HUES6 (cell line): ENCODE measurements around the gene SOX5.

ENCODE experiments used
- H3K27ac ChIP-seq: 2 replicates; pipeline ENCODE4 v1.7.0; 2013; ENCODE audit warnings: low read depth, mild to moderate bottlenecking, low read length, inconsistent platforms
- H3K27me3 ChIP-seq: 2 replicates; pipeline ENCODE4 v1.6.1; 2013; ENCODE audit warnings: low read length; ENCODE audit not compliant: control insufficient read depth, insufficient read depth
- H3K36me3 ChIP-seq: 2 replicates; pipeline ENCODE4 v1.6.1; 2013; ENCODE audit warnings: low read length; ENCODE audit not compliant: control insufficient read depth, insufficient read depth
- H3K4me1 ChIP-seq: 2 replicates; pipeline ENCODE4 v1.6.1; 2013; ENCODE audit warnings: low read length; ENCODE audit not compliant: control insufficient read depth, insufficient read depth
- H3K4me3 ChIP-seq: 2 replicates; pipeline ENCODE4 v1.5.1; 2013; ENCODE audit warnings: low read depth, low read length
- H3K9ac ChIP-seq: one replicate; pipeline ENCODE4 v1.6.1; 2013; ENCODE audit warnings: mild to moderate bottlenecking, low read length
- H3K9me3 ChIP-seq: 2 replicates; pipeline ENCODE4 v1.6.1; 2013; ENCODE audit warnings: low read depth, low read length; ENCODE audit not compliant: control insufficient read depth, insufficient read depth

SOX5 gene

GRCh38 chr12:23579257-23579656 lies 370.2 kb downstream of the SOX5 start:
- H3K9me3 ChIP-seq, result no peaks in the 10 kb centered on the region
- no peak overlapping the region for H3K4me3 ChIP-seq
- H3K36me3 ChIP-seq, result no peaks in the 10 kb centered on the region
- H3K4me1 ChIP-seq, result peaks cover 3% of the 10 kb centered on the region; the same call in 1 of the 2 replicates
- no peak overlapping the region for H3K9ac ChIP-seq
- H3K27ac ChIP-seq, result no peak overlapping the region
- no peaks in the 10 kb centered on the region for H3K27me3 ChIP-seq

GRCh38 chr12:23576372-23576771 lies 373.1 kb downstream of the SOX5 start:
- Histone ChIP-seq H3K9me3 (no peaks in the 10 kb centered on the region), H3K27ac (no peak overlapping the region), H3K36me3 (no peaks in the 10 kb centered on the region), H3K9ac (no peak overlapping the region), H3K4me3 (no peak overlapping the region), H3K27me3 (no peaks in the 10 kb centered on the region), H3K4me1 (no peaks in the 10 kb centered on the region)

GRCh38 chr12:23569356-23569755 lies 380.1 kb downstream of the SOX5 start:
- no peaks in the 10 kb centered on the region for H3K27me3 ChIP-seq
- H3K36me3 ChIP-seq, result no peaks in the 10 kb centered on the region
- no peak overlapping the region for H3K4me3 ChIP-seq
- no peaks in the 10 kb centered on the region for H3K9me3 ChIP-seq
- H3K27ac ChIP-seq, result no peak overlapping the region
- H3K4me1 ChIP-seq, result no peaks in the 10 kb centered on the region
- no peak overlapping the region for H3K9ac ChIP-seq

- Histone ChIP-seq H3K27ac (no peak overlapping the region), H3K4me3 (no peak overlapping the region), H3K9me3 (no peaks in the 10 kb centered on the region), H3K4me1 (peaks cover 7% of the 10 kb centered on the region), H3K36me3 (no peaks in the 10 kb centered on the region), H3K9ac (no peak overlapping the region), H3K27me3 (no peaks in the 10 kb centered on the region)
These were observed 383.3 kb downstream of the SOX5 start for GRCh38 chr12:23566133-23566532.

GRCh38 chr12:23564451-23565152 lies 384.9 kb downstream of the SOX5 start:
- Histone ChIP-seq H3K4me1 (peaks cover 8% of the 10 kb centered on the region), H3K27ac (no peak overlapping the region), H3K4me3 (no peak overlapping the region), H3K9me3 (no peaks in the 10 kb centered on the region), H3K36me3 (no peaks in the 10 kb centered on the region), H3K9ac (no peak overlapping the region), H3K27me3 (no peaks in the 10 kb centered on the region)

GRCh38 chr12:23561364-23562345 lies 387.8 kb downstream of the SOX5 start:
- H3K9me3 ChIP-seq, result no peaks in the 10 kb centered on the region
- no peak overlapping the region for H3K4me3 ChIP-seq
- no peaks in the 10 kb centered on the region for H3K36me3 ChIP-seq
- no peak overlapping the region for H3K9ac ChIP-seq
- H3K27me3 ChIP-seq, result no peaks in the 10 kb centered on the region
- peaks cover 8% of the 10 kb centered on the region for H3K4me1 ChIP-seq
- H3K27ac ChIP-seq, result no peak overlapping the region

GRCh38 chr12:23560611-23561010 lies 388.9 kb downstream of the SOX5 start:
- Histone ChIP-seq H3K9ac (no peak overlapping the region), H3K9me3 (no peaks in the 10 kb centered on the region), H3K4me1 (peaks cover 8% of the 10 kb centered on the region), H3K27me3 (no peaks in the 10 kb centered on the region), H3K4me3 (no peak overlapping the region), H3K27ac (no peak overlapping the region), H3K36me3 (no peaks in the 10 kb centered on the region)

- no peak overlapping the region for H3K4me3 ChIP-seq
- no peaks in the 10 kb centered on the region for H3K9me3 ChIP-seq
- no peak overlapping the region for H3K27ac ChIP-seq
- peaks cover 8% of the 10 kb centered on the region for H3K4me1 ChIP-seq
- H3K36me3 ChIP-seq, result no peaks in the 10 kb centered on the region
- H3K27me3 ChIP-seq, result no peaks in the 10 kb centered on the region
- no peak overlapping the region for H3K9ac ChIP-seq
These were observed 390.2 kb downstream of the SOX5 start for GRCh38 chr12:23559268-23559753.

- Histone ChIP-seq H3K27me3 (no peaks in the 10 kb centered on the region), H3K4me1 (peaks cover 6% of the 10 kb centered on the region), H3K36me3 (no peaks in the 10 kb centered on the region), H3K9me3 (no peaks in the 10 kb centered on the region), H3K9ac (no peak overlapping the region), H3K27ac (no peak overlapping the region), H3K4me3 (no peak overlapping the region)
These were observed 392.8 kb downstream of the SOX5 start for GRCh38 chr12:23556661-23557060.

GRCh38 chr12:23555825-23556207 lies 393.7 kb downstream of the SOX5 start:
- H3K27me3 ChIP-seq, result no peaks in the 10 kb centered on the region

More at GRCh38 chr12:23555825-23556207, 393.7 kb downstream of the SOX5 start:
- Histone ChIP-seq H3K9me3 (no peaks in the 10 kb centered on the region), H3K36me3 (no peaks in the 10 kb centered on the region), H3K4me3 (no peak overlapping the region), H3K4me1 (no peaks in the 10 kb centered on the region), H3K9ac (no peak overlapping the region), H3K27ac (no peak overlapping the region)
